HEK293 (cell line): Measurements from ENCODE around the gene BAG5.
A peak's percentile ranks its signal among the peaks of the same experiment; 100 is the strongest.

ENCODE experiments used
- CTCF ChIA-PET: fragments of 350-600 bp; formaldehyde crosslinking; extraction: SDS; loops from one replicate; lab custom pipeline; 2021; ENCODE audit warnings: antibody characterized with exemption; lab: Yijun Ruan, JAX
- POLR2A ChIA-PET: fragments of 300-600 bp; formaldehyde crosslinking; extraction: SDS; loops from one replicate; lab custom pipeline; 2020; ENCODE audit warnings: antibody characterized with exemption, inconsistent platforms; lab: Yijun Ruan, JAX
- H3K27ac ChIP-seq: fragments of 200-500 bp; sonication (Bioruptor generic); 2 replicates; pipeline ENCODE4 v1.5.1; 2014; ENCODE audit warnings: low read depth, low read length, control low read depth, inconsistent platforms; ENCODE audit errors: extremely low read depth
- H3K36me3 ChIP-seq, 2 experiments: fragments of 200-500 bp in 1 of 2; sonication (Bioruptor generic) in 1 of 2; 1 replicate in 1 of 2; 2 replicates in 1 of 2; pipeline ENCODE4 v1.5.1; 2014 to 2017; ENCODE audit warnings: inconsistent platforms in 2 of 2, low read length in 2 of 2; ENCODE audit not compliant: control insufficient read depth in 2 of 2, insufficient read depth in 1 of 2
- H3K4me1 ChIP-seq: fragments of 200-500 bp; sonication (Bioruptor generic); 2 replicates; pipeline ENCODE4 v1.5.1; 2014; ENCODE audit warnings: mild to moderate bottlenecking, low read length, inconsistent platforms; ENCODE audit not compliant: control insufficient read depth, insufficient read depth
- H3K4me3 ChIP-seq: 2 replicates; pipeline ENCODE4 v1.5.1; 2011; ENCODE audit warnings: low read depth, mild to moderate bottlenecking, control low read depth, low read length, moderate library complexity
- H3K9me3 ChIP-seq: fragments of 200-500 bp; sonication (Bioruptor generic); 2 replicates; pipeline ENCODE4 v1.5.1; 2014; ENCODE audit warnings: low read depth, low read length, inconsistent platforms; ENCODE audit not compliant: control insufficient read depth, insufficient read depth
- BCL11A ChIP-seq: fragments of 450-650 bp; formaldehyde crosslinking; IDR thresholded peaks from 2 replicates; pipeline ENCODE4 v1.5.1; 2016; ENCODE audit warnings: low read depth, missing biosample characterization, missing genetic modification characterization
- EGR2 ChIP-seq: fragments of 450-650 bp; formaldehyde crosslinking; IDR thresholded peaks from 2 replicates; pipeline ENCODE4 v1.5.1; 2016; ENCODE audit warnings: low read depth, missing biosample characterization, missing genetic modification characterization
- GLIS1 ChIP-seq: fragments of 450-650 bp; formaldehyde crosslinking; IDR thresholded peaks from 2 replicates; pipeline ENCODE4 v1.5.1; 2016; ENCODE audit warnings: missing biosample characterization, missing genetic modification characterization
- KLF8 ChIP-seq: fragments of 450-650 bp; formaldehyde crosslinking; IDR thresholded peaks from 2 replicates; pipeline ENCODE4 v1.5.1; 2016; ENCODE audit warnings: missing biosample characterization, missing genetic modification characterization
- MYNN ChIP-seq: fragments of 450-650 bp; formaldehyde crosslinking; IDR thresholded peaks from 2 replicates; pipeline ENCODE4 v1.5.1; 2016; ENCODE audit warnings: missing biosample characterization, missing genetic modification characterization, borderline replicate concordance
- SALL2 ChIP-seq: fragments of 450-650 bp; formaldehyde crosslinking; IDR thresholded peaks from 2 replicates; pipeline ENCODE4 v1.5.0; 2017; ENCODE audit warnings: missing biosample characterization, mild to moderate bottlenecking, missing genetic modification characterization, borderline replicate concordance
- YY2 ChIP-seq: fragments of 450-650 bp; formaldehyde crosslinking; IDR thresholded peaks from 2 replicates; pipeline ENCODE4 v1.5.1; 2016; ENCODE audit warnings: missing biosample characterization, missing genetic modification characterization
- ZFP69B ChIP-seq: fragments of 450-650 bp; formaldehyde crosslinking; IDR thresholded peaks from 2 replicates; pipeline ENCODE4 v1.5.1; 2016; ENCODE audit warnings: missing biosample characterization, missing genetic modification characterization
- ZNF10 ChIP-seq: fragments of 450-650 bp; formaldehyde crosslinking; IDR thresholded peaks from 2 replicates; pipeline ENCODE4 v1.5.1; 2017; ENCODE audit warnings: missing biosample characterization, missing genetic modification characterization
- ZNF138 ChIP-seq: fragments of 450-650 bp; formaldehyde crosslinking; IDR thresholded peaks from 2 replicates; pipeline ENCODE4 v1.5.1; 2016; ENCODE audit warnings: missing biosample characterization, missing genetic modification characterization, borderline replicate concordance
- ZNF175 ChIP-seq: fragments of 450-650 bp; formaldehyde crosslinking; IDR thresholded peaks from 2 replicates; pipeline ENCODE4 v1.5.1; 2016; ENCODE audit warnings: missing biosample characterization, missing genetic modification characterization
- ZNF2 ChIP-seq: fragments of 450-650 bp; formaldehyde crosslinking; IDR thresholded peaks from 2 replicates; pipeline ENCODE4 v1.5.1; 2016; ENCODE audit warnings: missing biosample characterization, missing genetic modification characterization
- ZNF214 ChIP-seq: fragments of 450-650 bp; formaldehyde crosslinking; IDR thresholded peaks from 2 replicates; pipeline ENCODE4 v1.5.1; 2017; ENCODE audit warnings: missing biosample characterization, mild to moderate bottlenecking, missing genetic modification characterization, borderline replicate concordance
- ZNF311 ChIP-seq: fragments of 450-650 bp; formaldehyde crosslinking; IDR thresholded peaks from 2 replicates; pipeline ENCODE4 v1.5.1; 2017; ENCODE audit warnings: missing biosample characterization, missing genetic modification characterization, borderline replicate concordance
- ZNF366 ChIP-seq: fragments of 450-650 bp; formaldehyde crosslinking; conservative IDR thresholded peaks from 2 replicates; pipeline ENCODE4 v1.5.1; 2016; ENCODE audit warnings: missing biosample characterization, missing genetic modification characterization
- ZNF404 ChIP-seq: fragments of 450-650 bp; formaldehyde crosslinking; IDR thresholded peaks from 2 replicates; pipeline ENCODE4 v1.5.1; 2017; ENCODE audit warnings: missing biosample characterization, missing genetic modification characterization
- ZNF548 ChIP-seq: fragments of 450-650 bp; formaldehyde crosslinking; IDR thresholded peaks from 2 replicates; pipeline ENCODE4 v1.5.1; 2016; ENCODE audit warnings: missing biosample characterization, missing genetic modification characterization
- ZNF555 ChIP-seq: fragments of 450-650 bp; formaldehyde crosslinking; conservative IDR thresholded peaks from 2 replicates; pipeline ENCODE4 v1.5.1; 2017; ENCODE audit warnings: missing biosample characterization, mild to moderate bottlenecking, missing genetic modification characterization, inconsistent platforms
- ZNF560 ChIP-seq: fragments of 450-650 bp; formaldehyde crosslinking; IDR thresholded peaks from 2 replicates; pipeline ENCODE4 v1.5.1; 2017; ENCODE audit warnings: missing biosample characterization, missing genetic modification characterization, borderline replicate concordance
- ZNF596 ChIP-seq: fragments of 450-650 bp; IDR thresholded peaks from 2 replicates; pipeline ENCODE4 v1.5.0; 2018; ENCODE audit warnings: missing biosample characterization, mild to moderate bottlenecking, missing genetic modification characterization, moderate library complexity
- ZNF600 ChIP-seq: fragments of 450-650 bp; formaldehyde crosslinking; IDR thresholded peaks from 2 replicates; pipeline ENCODE4 v1.5.1; 2016; ENCODE audit warnings: missing biosample characterization, missing genetic modification characterization
- ZNF768 ChIP-seq: fragments of 450-650 bp; formaldehyde crosslinking; IDR thresholded peaks from 2 replicates; pipeline ENCODE4 v1.5.1; 2018; ENCODE audit warnings: missing biosample characterization, mild to moderate bottlenecking, missing genetic modification characterization
- ZNF785 ChIP-seq: fragments of 450-650 bp; formaldehyde crosslinking; IDR thresholded peaks from 2 replicates; pipeline ENCODE4 v1.5.1; 2016; ENCODE audit warnings: missing biosample characterization, missing genetic modification characterization
- ZNF792 ChIP-seq: fragments of 450-650 bp; formaldehyde crosslinking; IDR thresholded peaks from 2 replicates; pipeline ENCODE4 v1.5.1; 2016; ENCODE audit warnings: missing biosample characterization, missing genetic modification characterization
- ZNF837 ChIP-seq: fragments of 450-650 bp; formaldehyde crosslinking; IDR thresholded peaks from 2 replicates; pipeline ENCODE4 v1.5.1; 2016; ENCODE audit warnings: missing biosample characterization, missing genetic modification characterization
- ZNF843 ChIP-seq: fragments of 450-650 bp; formaldehyde crosslinking; IDR thresholded peaks from 2 replicates; pipeline ENCODE4 v1.5.1; 2016; ENCODE audit warnings: missing biosample characterization, missing genetic modification characterization
- ZSCAN16 ChIP-seq: fragments of 450-650 bp; formaldehyde crosslinking; IDR thresholded peaks from 2 replicates; pipeline ENCODE4 v1.5.1; 2016; ENCODE audit warnings: missing biosample characterization, missing genetic modification characterization
- ZSCAN23 ChIP-seq: fragments of 450-650 bp; formaldehyde crosslinking; IDR thresholded peaks from 2 replicates; pipeline ENCODE4 v1.5.1; 2016; ENCODE audit warnings: missing biosample characterization, missing genetic modification characterization
- TF ChIP-seq, protein P1 (sequence below): fragments of 450-650 bp; formaldehyde crosslinking; IDR thresholded peaks from 2 replicates; pipeline ENCODE4 v1.5.1; 2017; ENCODE audit warnings: missing biosample characterization, missing genetic modification characterization
- TF ChIP-seq, protein P2 (sequence below): fragments of 450-650 bp; formaldehyde crosslinking; IDR thresholded peaks from 2 replicates; pipeline ENCODE4 v1.5.0; 2017; ENCODE audit warnings: missing biosample characterization, missing genetic modification characterization, borderline replicate concordance

BAG5 gene

DNA sequence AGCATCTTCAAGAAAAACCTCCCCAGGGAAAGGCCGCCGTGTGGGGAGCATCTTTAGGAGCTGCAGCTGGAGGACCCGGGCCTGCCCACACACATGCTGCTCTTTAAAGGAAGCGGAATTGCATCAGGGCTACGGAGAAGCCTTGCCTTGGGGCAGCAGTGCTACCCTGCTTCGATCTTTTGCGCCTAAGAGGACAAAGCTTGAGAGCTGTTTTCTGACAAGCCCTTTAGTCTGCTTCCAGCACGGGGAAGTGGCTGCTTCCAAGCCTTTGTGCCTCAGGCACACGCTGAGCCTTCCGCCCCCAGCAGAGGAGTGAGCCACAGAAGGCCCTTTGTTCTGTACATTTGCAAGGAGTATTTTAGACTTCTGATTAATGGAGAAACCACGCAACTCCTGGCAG lies 31.8 kb upstream of the BAG5 start:
- peaks cover 0 to 4% of the 10 kb centered on the region in 2 experiments; a peak in 2 of 3 replicates for H3K36me3 ChIP-seq
- CTCF ChIA-PET, result no interaction called here
- TF ChIP-seq GLIS1 (tag by site-specific recombination) (peak; percentile 44; the same call in 1 of the 2 replicates), ZNF555 (tag by site-specific recombination) (no peak), ZNF175 (tag by site-specific recombination) (no peak), ZNF138 (no peak), ZNF843 (tag by site-specific recombination) (no peak)
- TF ChIP-seq, all 188 proteins: peak for 1
- POLR2A ChIA-PET, result no interaction called here
- H3K4me3 ChIP-seq, result no peak overlapping the region
- H3K27ac ChIP-seq, result no peak overlapping the region
- no peaks in the 10 kb centered on the region for H3K9me3 ChIP-seq
- H3K4me1 ChIP-seq, result peaks cover 8% of the 10 kb centered on the region

DNA sequence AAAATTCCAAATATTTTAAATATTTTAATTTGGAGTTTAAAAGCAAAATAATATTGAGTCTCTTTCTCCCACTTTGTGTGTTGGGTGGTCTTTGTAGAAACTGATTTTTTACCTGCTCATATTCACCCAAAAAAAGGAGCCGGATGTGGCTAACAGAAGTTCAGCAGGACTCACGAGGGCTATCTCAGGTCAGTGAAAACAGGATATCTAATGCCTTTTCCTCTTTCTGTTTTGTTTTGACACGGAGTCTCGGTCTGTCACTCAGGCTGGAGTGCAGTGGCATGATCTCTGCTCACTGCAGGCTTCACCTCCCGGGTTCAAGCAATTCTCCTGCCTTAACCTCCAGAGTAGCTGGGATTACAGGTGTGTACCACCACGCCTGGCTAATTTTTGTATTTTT lies 31.1 kb upstream of the BAG5 start:
- Histone ChIP-seq H3K36me3 (peaks cover 0 to 11% of the 10 kb centered on the region in 2 experiments; a peak in 2 of 3 replicates), H3K4me3 (no peak overlapping the region), H3K27ac (no peak overlapping the region), H3K4me1 (peaks cover 8% of the 10 kb centered on the region), H3K9me3 (no peaks in the 10 kb centered on the region)
- POLR2A ChIA-PET, result no interaction called here
- CTCF ChIA-PET, result interaction anchor here (0.6 kb wide), 1 partner anchor 42 kb away, joined by 5 read pairs; no protein-coding TSS in a partner anchor
- TF ChIP-seq YY2 (tag by site-specific recombination), result no peak
- TF ChIP-seq ZNF10 (tag by site-specific recombination), result no peak
- no peak for TF ChIP-seq ZSCAN23 (tag by site-specific recombination)
- no peak for TF ChIP-seq ZNF214 (tag by site-specific recombination)
- no peak for TF ChIP-seq SALL2 (tag by site-specific recombination)
- TF ChIP-seq ZNF837 (tag by site-specific recombination), result no peak
- no peak for TF ChIP-seq BCL11A (tag by site-specific recombination)
- TF ChIP-seq ZSCAN16 (tag by site-specific recombination), result no peak
- no peak for TF ChIP-seq ZNF596 (tag by site-specific recombination)
- no peak for TF ChIP-seq ZNF792 (tag by site-specific recombination)
- TF ChIP-seq ZNF548, result no peak
- TF ChIP-seq ZNF366 (tag by site-specific recombination), result no peak

DNA sequence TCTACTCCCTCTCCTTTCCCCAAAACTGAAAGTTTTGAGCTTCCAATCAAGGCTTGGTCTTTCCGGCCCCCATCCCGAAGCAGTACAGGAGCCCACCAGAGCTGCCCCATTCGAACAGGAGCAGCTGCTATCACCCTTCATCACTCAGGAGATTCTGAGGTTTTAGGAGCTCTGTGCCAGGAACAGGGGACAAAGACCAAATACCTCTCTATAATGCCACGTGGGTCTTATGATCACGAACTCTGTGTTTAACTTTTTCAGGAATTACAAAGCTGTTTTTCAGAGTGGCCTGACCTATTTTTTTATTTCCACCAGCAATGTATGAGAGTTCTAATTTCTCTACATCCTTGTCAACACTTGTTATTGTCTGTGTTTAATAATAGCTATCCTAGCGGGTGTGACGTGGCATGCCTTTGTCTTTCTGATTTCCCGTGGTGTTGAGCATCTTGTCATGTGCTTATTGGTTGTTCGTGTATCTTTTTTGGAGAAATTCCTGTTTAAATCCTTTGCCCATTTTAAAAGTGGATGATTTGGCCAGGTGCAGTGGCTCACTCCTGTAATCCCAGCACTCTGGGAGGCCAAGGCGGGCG lies 22.0 kb upstream of the BAG5 start:
- CTCF ChIA-PET, result interaction anchor here (0.6 to 0.7 kb wide), 3 partner anchors 510 to 1356 kb away, joined by 3 to 5 read pairs (median 3); no protein-coding TSS in a partner anchor
- Histone ChIP-seq H3K4me3 (no peak overlapping the region), H3K27ac (no peak overlapping the region), H3K9me3 (no peaks in the 10 kb centered on the region), H3K36me3 (peaks cover 0 to 16% of the 10 kb centered on the region in 2 experiments; a peak in 2 of 3 replicates), H3K4me1 (no peaks in the 10 kb centered on the region)
- POLR2A ChIA-PET, result no interaction called here
- TF ChIP-seq ZNF311 (tag by site-specific recombination) (no peak), MYNN (no peak), ZNF785 (tag by site-specific recombination) (no peak), ZNF2 (tag by site-specific recombination) (no peak), ZNF768 (tag by site-specific recombination) (no peak), KLF8 (tag by site-specific recombination) (no peak), ZFP69B (tag by site-specific recombination) (no peak), ZNF560 (tag by site-specific recombination) (no peak), EGR2 (tag by site-specific recombination) (no peak), ZNF404 (tag by site-specific recombination) (no peak), ZSCAN23 (tag by site-specific recombination) (no peak), ZNF600 (tag by site-specific recombination) (no peak)
- TF ChIP-seq, protein P1, sequence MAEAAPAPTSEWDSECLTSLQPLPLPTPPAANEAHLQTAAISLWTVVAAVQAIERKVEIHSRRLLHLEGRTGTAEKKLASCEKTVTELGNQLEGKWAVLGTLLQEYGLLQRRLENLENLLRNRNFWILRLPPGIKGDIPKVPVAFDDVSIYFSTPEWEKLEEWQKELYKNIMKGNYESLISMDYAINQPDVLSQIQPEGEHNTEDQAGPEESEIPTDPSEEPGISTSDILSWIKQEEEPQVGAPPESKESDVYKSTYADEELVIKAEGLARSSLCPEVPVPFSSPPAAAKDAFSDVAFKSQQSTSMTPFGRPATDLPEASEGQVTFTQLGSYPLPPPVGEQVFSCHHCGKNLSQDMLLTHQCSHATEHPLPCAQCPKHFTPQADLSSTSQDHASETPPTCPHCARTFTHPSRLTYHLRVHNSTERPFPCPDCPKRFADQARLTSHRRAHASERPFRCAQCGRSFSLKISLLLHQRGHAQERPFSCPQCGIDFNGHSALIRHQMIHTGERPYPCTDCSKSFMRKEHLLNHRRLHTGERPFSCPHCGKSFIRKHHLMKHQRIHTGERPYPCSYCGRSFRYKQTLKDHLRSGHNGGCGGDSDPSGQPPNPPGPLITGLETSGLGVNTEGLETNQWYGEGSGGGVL (tag by site-specific recombination), result no peak
- TF ChIP-seq, protein P2, sequence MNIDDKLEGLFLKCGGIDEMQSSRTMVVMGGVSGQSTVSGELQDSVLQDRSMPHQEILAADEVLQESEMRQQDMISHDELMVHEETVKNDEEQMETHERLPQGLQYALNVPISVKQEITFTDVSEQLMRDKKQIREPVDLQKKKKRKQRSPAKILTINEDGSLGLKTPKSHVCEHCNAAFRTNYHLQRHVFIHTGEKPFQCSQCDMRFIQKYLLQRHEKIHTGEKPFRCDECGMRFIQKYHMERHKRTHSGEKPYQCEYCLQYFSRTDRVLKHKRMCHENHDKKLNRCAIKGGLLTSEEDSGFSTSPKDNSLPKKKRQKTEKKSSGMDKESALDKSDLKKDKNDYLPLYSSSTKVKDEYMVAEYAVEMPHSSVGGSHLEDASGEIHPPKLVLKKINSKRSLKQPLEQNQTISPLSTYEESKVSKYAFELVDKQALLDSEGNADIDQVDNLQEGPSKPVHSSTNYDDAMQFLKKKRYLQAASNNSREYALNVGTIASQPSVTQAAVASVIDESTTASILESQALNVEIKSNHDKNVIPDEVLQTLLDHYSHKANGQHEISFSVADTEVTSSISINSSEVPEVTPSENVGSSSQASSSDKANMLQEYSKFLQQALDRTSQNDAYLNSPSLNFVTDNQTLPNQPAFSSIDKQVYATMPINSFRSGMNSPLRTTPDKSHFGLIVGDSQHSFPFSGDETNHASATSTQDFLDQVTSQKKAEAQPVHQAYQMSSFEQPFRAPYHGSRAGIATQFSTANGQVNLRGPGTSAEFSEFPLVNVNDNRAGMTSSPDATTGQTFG (tag by site-specific recombination), result no peak
